GM18502 (cell line): ENCODE data around the gene ABCA1.
A peak's percentile ranks its signal among the peaks of the same experiment; 100 is the strongest.

Experiments
- ATAC-seq: cut with Tn5 transposase; IDR thresholded peaks from one replicate; pipeline ENCODE4 v1.9.1; 2021; ENCODE audit warnings: mild to moderate bottlenecking; ENCODE audit not compliant: unreplicated experiment, poor library complexity

ABCA1 gene

DNA sequence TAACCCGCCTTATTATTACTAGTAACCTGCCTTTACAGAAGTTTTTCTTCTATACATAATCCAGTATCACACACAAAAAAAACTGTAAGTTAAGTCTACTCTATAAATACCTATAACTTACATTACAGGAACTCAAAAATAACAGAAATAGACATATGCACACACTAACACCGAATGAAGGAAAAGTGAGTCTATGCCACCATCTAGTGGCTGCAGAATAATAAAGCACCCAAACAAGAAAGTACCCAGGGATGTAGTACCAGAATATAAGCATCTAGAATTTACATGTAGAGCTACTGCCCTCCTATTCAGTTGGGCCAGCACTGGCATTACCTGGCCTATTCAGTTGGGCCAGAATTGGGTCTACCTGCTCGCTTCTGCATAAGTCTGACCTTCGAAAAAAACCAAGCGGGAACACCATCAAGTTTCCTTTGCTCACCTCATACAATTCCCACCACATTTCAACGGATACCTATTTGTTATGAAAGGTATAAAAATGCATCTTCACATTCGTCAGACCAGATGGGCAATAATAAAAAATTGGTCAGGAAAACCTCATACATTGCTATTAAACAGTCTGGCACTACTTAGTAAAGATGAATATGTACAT, 184.5 kb downstream of the ABCA1 start:
- ATAC-seq = peak; percentile 43

DNA sequence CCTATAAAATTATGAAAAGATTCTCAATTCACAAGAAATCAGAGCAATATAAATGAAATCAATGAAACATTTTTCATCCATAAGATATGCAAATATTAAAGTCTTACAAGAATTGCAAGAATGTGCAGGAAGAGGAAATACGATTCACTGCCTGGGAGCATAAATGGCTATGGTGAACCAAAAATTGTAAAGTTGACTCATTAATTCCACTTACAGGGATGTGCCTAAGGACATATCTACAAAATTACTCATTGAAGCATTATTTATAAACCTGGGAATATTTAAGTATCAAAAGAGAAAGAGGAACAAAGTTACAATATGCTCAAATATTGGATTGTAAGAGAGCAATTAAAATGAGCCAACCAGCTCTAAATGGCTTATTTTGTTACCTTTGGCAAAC, 187.3 kb downstream of the ABCA1 start:
- no peak for ATAC-seq

DNA sequence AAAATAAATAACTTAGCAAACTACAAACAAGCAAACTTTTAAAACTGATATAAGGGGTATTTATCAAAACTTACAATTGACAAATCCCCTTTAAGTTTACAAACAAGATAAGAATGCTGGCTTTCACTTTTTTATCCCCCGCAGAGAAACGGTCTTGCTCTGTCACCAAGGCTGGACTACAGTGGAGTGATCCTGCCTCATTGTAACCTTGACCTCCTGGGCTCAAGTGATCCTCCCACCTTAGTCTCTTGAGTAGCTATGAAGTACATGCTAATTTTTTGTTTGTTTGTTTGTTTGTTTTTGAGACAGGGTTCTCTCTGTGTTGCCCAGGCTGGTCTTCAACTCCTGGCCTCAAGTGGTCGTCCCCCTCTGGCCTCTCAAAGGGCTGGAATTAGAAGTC, 189.5 kb downstream of the ABCA1 start:
- no peak for ATAC-seq
